CD4-positive, alpha-beta T cell treated with Interleukin-4 for 4 hours (primary cell): ENCODE data around the gene MSI2.

Experiments
- DNase-seq: peaks from one replicate; pipeline ENCODE4 v3.0.0-alpha.2; 2020

MSI2 gene

GRCh38 chr17:57372156-57372555 lies 115.8 kb downstream of the MSI2 start:
- no peak for DNase-seq

GRCh38 chr17:57373048-57373447 lies 116.7 kb downstream of the MSI2 start:
- no peak for DNase-seq

DNA sequence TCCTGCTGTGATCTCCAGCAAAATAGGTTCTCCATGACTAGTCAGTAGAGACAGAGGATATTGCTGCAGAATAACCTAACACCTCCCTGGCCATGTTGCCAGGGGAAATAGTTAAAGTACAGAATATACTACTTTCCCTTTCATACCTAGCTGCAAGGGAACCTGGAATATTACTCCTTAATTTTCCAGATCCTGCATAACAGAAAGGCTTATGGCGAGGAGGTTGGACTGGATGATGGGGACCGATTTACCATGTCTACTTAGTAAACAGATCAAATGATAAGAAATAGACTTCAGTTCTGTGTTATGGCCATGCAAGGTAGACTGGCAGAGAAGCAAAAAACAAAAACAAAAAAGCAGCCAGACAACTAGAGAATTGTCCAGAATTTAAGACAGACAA lies 117.4 kb downstream of the MSI2 start:
- DNase-seq = no peak

- DNase-seq = no peak
These were observed 118.9 kb downstream of the MSI2 start for GRCh38 chr17:57375040-57375769.

GRCh38 chr17:57375770-57376225 lies 119.5 kb downstream of the MSI2 start:
- DNase-seq = no peak

DNA sequence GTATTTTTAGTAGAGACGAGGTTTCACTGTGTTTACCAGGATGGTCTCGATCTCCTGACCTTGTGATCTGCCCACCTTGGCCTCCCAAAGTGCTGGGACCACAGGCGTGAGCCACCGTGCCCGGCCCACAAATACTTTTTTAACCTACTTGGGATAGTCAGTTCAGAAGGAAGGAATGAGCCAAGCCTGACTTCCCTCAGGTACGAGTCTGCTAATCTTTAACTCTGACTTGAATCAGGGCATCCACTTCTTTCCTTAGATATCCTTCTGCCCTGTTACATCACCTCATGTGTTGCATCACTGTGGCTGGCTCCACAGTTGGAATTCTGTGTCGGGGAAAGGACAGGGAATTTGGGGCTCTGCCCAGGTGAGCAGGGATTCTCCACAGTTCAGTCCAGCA lies 120.8 kb downstream of the MSI2 start:
- no peak for DNase-seq

DNA sequence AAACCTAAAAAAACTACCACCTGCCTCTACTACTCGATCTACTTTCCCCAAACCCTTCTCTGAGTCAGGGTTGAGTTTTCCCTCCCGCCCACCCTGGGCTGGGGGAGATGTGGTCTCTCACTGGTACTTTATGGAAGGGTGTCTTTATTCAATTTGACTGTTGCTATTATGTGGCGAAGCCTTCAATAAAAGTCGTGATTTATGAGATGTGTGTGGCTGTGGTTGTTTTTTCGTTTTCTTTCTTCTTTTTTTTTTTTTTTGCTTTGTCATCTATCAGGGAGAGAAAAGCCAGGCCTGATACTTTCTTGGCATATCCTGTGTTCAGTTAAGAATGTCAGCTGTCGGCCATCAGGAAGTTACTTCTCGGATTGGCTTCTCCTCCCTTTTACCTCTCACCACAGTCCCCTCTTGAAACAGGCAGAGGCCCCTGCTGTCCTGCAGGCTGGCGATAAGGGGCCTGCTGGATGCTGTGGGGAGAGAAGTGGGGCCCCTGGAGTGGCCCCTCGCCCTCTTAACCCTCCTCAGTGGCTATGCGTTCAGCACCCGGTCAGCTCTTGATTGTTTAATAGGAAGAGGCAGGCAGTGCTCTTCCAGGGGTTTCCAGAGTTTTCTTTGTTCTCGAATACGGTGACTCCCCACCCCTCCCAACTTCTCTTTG lies 123.0 kb downstream of the MSI2 start:
- no peak for DNase-seq

DNA sequence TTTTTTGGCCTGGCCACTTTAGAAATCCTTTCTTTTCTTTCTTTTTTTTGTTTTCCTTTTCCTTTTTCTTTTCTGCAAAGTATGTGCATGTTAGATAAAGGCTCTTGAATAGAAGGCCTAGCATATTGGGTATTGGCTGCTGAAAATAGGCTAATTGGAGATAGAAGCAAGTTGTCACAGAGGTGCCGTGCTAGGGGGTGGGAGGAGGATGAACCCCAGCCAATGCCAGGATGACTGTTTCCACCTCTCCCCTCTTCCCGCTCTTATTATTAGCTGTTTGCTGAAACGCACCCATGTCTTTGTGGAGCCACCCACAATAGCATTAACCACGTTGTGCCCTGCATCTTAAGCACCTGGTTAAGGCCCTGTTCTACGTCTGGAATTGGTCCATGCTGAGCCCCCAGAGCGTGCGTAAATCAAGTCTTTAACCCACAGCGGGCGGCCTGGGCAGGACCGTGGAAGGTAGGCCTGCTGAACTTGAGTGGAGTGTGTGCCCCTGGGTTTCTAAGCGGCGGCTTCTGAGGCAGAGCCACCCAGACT lies 123.6 kb downstream of the MSI2 start:
- no peak for DNase-seq

DNA sequence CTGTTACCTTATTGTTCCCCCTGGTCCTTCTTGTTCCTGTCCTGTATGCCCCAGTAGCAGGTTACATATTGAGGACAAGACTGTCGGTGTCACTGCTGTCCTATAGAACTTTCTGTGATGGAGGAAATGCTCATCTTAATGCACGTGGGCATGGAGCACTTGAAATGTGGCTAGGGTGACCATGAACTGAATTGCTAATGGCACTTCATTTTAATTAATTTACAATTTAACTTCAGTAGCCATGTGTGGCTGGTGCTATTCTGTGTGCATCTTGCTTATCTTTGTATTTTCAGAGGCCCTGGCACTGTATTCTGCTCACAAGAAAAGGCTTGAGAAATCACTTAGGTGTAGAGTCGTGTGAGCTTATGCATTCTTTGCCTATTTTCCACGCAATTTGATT lies 125.2 kb downstream of the MSI2 start:
- no peak for DNase-seq

DNA sequence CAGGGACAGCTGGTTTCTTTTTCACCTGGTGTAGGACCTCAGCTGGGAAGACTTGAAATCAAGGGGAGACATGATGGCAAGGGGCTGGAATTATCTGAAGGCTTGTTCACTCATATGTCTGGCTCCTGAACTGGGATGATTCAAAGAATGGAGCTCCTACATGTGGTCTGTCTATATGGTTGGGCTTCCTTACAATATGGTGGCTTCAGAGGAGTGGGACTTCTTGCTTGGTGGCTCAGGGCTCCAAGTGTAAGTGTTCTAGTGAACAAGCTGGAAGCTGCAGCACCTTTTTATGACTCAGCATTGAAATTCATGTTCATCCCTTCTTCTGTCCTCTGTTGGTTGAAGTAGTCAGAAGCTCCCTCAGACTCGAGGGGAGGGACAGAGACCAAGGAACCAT lies 127.9 kb downstream of the MSI2 start:
- no peak for DNase-seq

DNA sequence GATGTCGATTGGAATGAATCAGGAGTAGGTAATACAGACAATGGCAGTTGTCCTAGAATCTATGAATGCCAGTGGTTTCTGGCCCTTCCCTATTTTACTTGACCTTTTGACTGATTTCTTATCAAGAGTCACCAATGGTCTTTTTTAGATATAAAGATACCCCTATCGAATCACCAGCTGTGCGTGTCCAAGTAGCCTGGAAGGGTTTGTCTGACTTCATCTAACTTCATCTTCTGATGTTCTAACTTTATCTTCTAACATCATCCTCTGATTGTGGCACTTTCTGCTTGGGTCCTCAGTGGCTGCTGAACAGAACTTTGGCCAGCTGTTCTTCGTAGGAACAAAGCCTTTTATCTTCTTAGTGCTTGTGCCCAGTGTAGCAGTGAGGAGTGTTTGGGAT lies 129.7 kb downstream of the MSI2 start:
- DNase-seq = no peak

DNA sequence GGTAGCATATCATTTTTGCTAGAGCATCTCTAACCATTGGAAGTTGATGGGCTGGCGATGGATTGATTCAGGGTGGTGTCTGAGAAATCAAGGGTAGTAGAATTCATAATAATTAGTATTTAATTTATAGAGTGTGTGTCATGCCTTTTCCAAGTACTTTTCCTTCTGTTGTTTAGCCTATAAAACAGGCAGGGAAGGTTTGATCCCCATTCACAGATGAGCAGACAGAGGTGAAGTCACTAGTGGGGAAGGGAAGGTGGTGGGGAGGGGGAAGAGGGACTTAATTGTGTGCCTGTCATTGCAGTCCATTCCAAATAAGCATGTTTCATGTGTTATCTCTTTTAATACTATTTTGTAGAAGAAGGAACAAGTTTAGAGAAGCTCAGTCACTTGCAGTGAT lies 131.3 kb downstream of the MSI2 start:
- DNase-seq = no peak

DNA sequence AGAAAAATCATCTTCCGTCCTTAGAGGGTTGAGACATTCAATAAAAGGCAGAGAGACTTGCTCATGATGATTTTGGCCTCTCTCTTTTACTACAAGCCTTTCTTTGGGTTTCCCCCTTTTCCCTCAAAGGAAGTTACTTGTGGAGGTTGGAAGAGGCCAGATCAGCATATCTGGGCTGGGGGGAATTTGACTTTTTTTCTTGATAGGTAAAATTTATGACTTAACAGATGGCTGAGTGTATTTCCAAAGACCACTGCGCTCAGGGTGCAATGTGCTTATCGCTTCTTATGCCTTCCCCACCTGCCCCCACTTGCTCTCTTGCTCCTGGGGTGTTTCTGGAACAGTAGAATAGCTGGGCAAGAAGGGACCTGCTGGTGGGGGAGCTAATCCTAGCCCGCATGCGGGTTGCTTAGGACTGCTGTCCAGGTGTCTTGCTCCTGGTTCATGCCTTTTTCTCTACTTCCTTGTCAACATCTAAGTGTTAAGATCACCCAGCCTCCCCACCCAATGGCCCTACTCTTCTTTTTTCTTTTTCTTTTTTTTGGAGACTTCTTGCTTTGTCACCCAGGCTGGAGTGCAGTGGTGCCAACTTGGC lies 131.9 kb downstream of the MSI2 start:
- no peak for DNase-seq

DNA sequence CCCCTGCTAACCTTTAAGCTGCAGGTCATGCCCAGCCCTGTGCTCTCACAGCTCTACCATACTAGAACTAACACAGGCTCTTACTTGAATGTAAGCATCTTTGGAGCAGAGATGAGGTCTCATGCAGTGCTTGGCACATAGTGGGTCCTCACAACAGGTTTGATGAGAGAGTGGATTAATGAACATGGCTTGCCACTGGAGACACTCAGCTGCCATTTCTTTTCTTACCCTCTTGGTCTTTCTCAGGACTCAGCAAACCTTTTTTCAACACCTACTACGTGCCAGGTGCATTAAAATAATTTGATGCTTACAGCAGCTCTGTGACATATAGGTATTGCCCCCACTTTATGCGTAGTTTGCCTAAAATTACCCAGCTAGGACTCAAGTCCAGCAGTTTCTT lies 133.2 kb downstream of the MSI2 start:
- no peak for DNase-seq

GRCh38 chr17:57391076-57391825 lies 134.9 kb downstream of the MSI2 start:
- no peak for DNase-seq

- no peak for DNase-seq
These were observed 135.6 kb downstream of the MSI2 start for GRCh38 chr17:57391857-57392471.

GRCh38 chr17:57393368-57393767 lies 137.0 kb downstream of the MSI2 start:
- no peak for DNase-seq

DNA sequence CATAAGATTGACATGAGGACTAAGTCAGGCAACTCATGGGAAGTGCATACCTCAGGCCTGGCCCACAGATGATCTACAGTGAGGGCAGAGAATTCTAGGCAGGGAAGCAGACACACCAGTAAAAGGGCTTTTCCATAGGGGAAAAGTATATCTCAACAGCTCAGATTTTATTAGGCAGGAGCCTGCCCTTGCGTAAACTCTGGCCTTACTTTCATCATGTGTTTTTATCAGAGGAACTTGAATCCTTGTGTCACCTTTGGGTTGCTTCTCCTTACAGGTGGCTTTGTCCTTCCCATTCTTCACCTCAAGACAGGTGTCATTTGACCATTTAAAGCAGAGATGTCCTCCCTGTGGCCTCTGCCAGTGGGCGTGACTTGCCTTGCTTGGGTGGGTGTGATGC lies 138.1 kb downstream of the MSI2 start:
- no peak for DNase-seq

GRCh38 chr17:57395721-57396321 lies 139.5 kb downstream of the MSI2 start:
- no peak for DNase-seq

DNA sequence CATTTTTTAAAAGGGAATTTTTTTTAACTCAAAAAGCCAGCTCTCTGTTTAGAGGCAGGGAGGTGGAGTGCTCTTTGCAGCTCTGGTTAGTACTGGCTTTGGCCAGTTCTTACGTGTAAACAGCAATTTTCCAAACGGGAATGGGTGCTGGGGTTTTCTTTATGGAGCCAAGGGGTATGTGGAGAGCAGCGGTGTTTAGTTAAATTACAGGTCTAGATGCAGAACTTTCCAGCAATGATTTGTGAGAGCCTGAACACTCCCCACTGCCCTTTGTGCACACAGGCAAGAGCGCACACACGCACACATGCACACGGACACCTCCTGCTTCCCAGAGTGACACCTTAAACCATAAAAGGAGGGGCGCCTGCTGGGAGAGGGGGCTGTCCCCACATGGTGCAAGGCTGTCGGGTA lies 140.2 kb downstream of the MSI2 start:
- DNase-seq = no peak

- no peak for DNase-seq
These were observed 141.1 kb downstream of the MSI2 start for GRCh38 chr17:57397402-57397801.

- no peak for DNase-seq
These were observed 143.4 kb downstream of the MSI2 start for GRCh38 chr17:57399690-57400089.
